Panc1 (cell line): ENCODE data around the gene RGS3. TPM values are rescaled to one million over a fixed set of nuclear protein-coding genes. Genes with fewer than 3 reads are reported as not detected.

Source experiments
- ATAC-seq: fragments of 200-7000 bp; cut with Tn5 transposase; 2 replicates; pipeline ENCODE4 v1.9.1; 2020; ENCODE audit warnings: mild to moderate bottlenecking, moderate library complexity
- BruUV-seq: library from RNA; stranded (reverse); fragments of 400-500 nt; replicated peaks from 2 replicates; lab custom pipeline; 2021; lab: Mats Ljungman, UMichigan
- CTCF ChIA-PET: fragments of 300-600 bp; sonication (Branson Sonifier 250); formaldehyde crosslinking; loops from one replicate; lab custom pipeline; 2022; ENCODE audit warnings: antibody characterized with exemption; lab: Charles Lee
- POLR2A ChIA-PET: fragments of 300-600 bp; sonication (Branson Sonifier 250); formaldehyde crosslinking; loops from one replicate; lab custom pipeline; 2022; ENCODE audit warnings: antibody characterized with exemption; lab: Charles Lee
- DNase-seq: peaks from one replicate; pipeline ENCODE4 v3.0.0-alpha.2; 2010; ENCODE audit warnings: low read depth, low spot score
- H3K27ac ChIP-seq: 2 replicates; pipeline ENCODE4 v1.5.1; 2011; ENCODE audit warnings: mild to moderate bottlenecking, low read length, inconsistent platforms
- H3K27me3 ChIP-seq: fragments of 200-500 bp; sonication (Bioruptor generic); 2 replicates; pipeline ENCODE4 v1.6.0; 2014; ENCODE audit warnings: low read length, inconsistent platforms; ENCODE audit not compliant: control insufficient read depth, insufficient read depth
- H3K36me3 ChIP-seq: fragments of 200-500 bp; sonication (Bioruptor generic); 2 replicates; pipeline ENCODE4 v1.5.1; 2014; ENCODE audit warnings: inconsistent platforms, mild to moderate bottlenecking, low read length, moderate library complexity; ENCODE audit not compliant: control insufficient read depth, insufficient read depth
- H3K4me1 ChIP-seq: 2 replicates; pipeline ENCODE4 v1.5.1; 2011; ENCODE audit warnings: inconsistent platforms, mild to moderate bottlenecking, low read length, moderate library complexity; ENCODE audit not compliant: control insufficient read depth, insufficient read depth
- H3K4me3 ChIP-seq, 2 experiments: 2 replicates each; pipeline ENCODE4 v1.5.1; 2011 to 2012; ENCODE audit warnings: low read depth in 2 of 2, low read length in 2 of 2, mild to moderate bottlenecking in 2 of 2, inconsistent platforms in 1 of 2, moderate library complexity in 1 of 2
- H3K9me3 ChIP-seq: fragments of 200-500 bp; sonication (Bioruptor generic); 2 replicates; pipeline ENCODE4 v1.5.1; 2014; ENCODE audit warnings: low read depth, mild to moderate bottlenecking, inconsistent platforms, low read length, moderate library complexity; ENCODE audit not compliant: control insufficient read depth, insufficient read depth
- POLR2AphosphoS5 ChIP-seq: IDR thresholded peaks from 2 replicates; pipeline ENCODE4 v1.6.1; 2012; ENCODE audit warnings: mild to moderate bottlenecking, low read depth, low read length, moderate library complexity
- SIN3A ChIP-seq: IDR thresholded peaks from 2 replicates; pipeline ENCODE4 v1.6.1; 2012; ENCODE audit warnings: low read depth, mild to moderate bottlenecking, low read length, moderate library complexity, borderline replicate concordance; ENCODE audit not compliant: insufficient read depth
- TCF7L2 ChIP-seq: IDR thresholded peaks from 2 replicates; pipeline ENCODE4 v1.6.1; 2011; ENCODE audit warnings: mild to moderate bottlenecking, low read depth, low read length, inconsistent platforms
- in situ Hi-C: cut with HindIII; loops from 2 replicates; pipeline ENCODE4 v1.10.0; 2016; ENCODE audit warnings: low sequenced_read_pairs, low pct_unique_long_range_greater_than_20kb
- intact Hi-C: fragments of 100-400 bp; cut with micrococcal nuclease; formaldehyde crosslinking; loops from one replicate; pipeline ENCODE4 v1.10.0; 2022; ENCODE audit not compliant: unreplicated experiment
- total RNA-seq: library from RNA; stranded (reverse); gene quantifications from one replicate; pipeline ENCODE4 v1.2.1, GENCODE V29; 2021; ENCODE audit not compliant: unreplicated experiment
- TF ChIP-seq, protein P1 (sequence below), 2 experiments: IDR thresholded peaks; 2 replicates each; pipeline ENCODE4 v1.6.1; 2011 to 2012; ENCODE audit warnings: low read depth in 2 of 2, control low read depth in 1 of 2, low read length in 1 of 2, mild to moderate bottlenecking in 1 of 2, moderate library complexity in 1 of 2; ENCODE audit not compliant: insufficient read depth in 1 of 2
- TF ChIP-seq, protein P2 (sequence below): fragments of 450-650 bp; IDR thresholded peaks from 2 replicates; pipeline ENCODE4 v1.5.1; 2017; ENCODE audit warnings: mild to moderate bottlenecking

The RGS3 gene
- total RNA-seq, 1 experiment from 2014 or later = 15.1 TPM

DNA sequence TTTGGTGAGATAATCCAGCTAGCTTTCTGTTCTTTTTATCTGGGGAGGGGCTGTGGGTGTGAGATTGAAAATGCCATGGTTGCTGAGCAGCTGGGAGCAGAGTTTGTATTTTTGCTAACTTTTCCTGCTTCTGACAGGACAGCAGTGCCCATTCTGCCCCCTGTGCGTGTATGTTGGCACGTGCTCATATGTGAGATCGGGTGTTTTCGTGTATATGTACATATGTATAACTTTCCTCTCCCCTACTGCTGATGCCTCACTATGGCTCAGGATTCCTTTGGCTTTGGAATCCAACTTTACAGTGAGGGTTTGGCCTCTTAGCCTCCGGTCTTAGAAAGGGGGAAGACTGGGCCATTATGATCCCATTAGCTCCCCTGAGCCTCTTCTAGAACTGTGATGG lies 38.3 kb downstream of the RGS3 start:
- H3K27ac ChIP-seq = no peak overlapping the region
- ATAC-seq (no peak), DNase-seq (no peak)
- ChIA-PET POLR2A (no interaction called here), CTCF (no interaction called here)
- BruUV-seq = no TSS peak
- no peaks in the 10 kb centered on the region for H3K36me3 ChIP-seq
- in situ Hi-C loops (no loop called here), intact Hi-C loops (no loop called here)
- H3K4me1 ChIP-seq = no peaks in the 10 kb centered on the region
- no peak for TF ChIP-seq POLR2AphosphoS5
- no peak for TF ChIP-seq SIN3A
- no peak for TF ChIP-seq TCF7L2
- TF ChIP-seq, protein P1, sequence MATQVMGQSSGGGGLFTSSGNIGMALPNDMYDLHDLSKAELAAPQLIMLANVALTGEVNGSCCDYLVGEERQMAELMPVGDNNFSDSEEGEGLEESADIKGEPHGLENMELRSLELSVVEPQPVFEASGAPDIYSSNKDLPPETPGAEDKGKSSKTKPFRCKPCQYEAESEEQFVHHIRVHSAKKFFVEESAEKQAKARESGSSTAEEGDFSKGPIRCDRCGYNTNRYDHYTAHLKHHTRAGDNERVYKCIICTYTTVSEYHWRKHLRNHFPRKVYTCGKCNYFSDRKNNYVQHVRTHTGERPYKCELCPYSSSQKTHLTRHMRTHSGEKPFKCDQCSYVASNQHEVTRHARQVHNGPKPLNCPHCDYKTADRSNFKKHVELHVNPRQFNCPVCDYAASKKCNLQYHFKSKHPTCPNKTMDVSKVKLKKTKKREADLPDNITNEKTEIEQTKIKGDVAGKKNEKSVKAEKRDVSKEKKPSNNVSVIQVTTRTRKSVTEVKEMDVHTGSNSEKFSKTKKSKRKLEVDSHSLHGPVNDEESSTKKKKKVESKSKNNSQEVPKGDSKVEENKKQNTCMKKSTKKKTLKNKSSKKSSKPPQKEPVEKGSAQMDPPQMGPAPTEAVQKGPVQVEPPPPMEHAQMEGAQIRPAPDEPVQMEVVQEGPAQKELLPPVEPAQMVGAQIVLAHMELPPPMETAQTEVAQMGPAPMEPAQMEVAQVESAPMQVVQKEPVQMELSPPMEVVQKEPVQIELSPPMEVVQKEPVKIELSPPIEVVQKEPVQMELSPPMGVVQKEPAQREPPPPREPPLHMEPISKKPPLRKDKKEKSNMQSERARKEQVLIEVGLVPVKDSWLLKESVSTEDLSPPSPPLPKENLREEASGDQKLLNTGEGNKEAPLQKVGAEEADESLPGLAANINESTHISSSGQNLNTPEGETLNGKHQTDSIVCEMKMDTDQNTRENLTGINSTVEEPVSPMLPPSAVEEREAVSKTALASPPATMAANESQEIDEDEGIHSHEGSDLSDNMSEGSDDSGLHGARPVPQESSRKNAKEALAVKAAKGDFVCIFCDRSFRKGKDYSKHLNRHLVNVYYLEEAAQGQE (IDR thresholded peaks at IDR 0.05; ENCODE audit: insufficient read depth in 1 of 2, low read depth in 2 of 2, low read length in 1 of 2) = no peak
- TF ChIP-seq, protein P2, sequence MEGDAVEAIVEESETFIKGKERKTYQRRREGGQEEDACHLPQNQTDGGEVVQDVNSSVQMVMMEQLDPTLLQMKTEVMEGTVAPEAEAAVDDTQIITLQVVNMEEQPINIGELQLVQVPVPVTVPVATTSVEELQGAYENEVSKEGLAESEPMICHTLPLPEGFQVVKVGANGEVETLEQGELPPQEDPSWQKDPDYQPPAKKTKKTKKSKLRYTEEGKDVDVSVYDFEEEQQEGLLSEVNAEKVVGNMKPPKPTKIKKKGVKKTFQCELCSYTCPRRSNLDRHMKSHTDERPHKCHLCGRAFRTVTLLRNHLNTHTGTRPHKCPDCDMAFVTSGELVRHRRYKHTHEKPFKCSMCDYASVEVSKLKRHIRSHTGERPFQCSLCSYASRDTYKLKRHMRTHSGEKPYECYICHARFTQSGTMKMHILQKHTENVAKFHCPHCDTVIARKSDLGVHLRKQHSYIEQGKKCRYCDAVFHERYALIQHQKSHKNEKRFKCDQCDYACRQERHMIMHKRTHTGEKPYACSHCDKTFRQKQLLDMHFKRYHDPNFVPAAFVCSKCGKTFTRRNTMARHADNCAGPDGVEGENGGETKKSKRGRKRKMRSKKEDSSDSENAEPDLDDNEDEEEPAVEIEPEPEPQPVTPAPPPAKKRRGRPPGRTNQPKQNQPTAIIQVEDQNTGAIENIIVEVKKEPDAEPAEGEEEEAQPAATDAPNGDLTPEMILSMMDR = no peak
- no peaks in the 10 kb centered on the region for H3K9me3 ChIP-seq
- no peak overlapping the region for H3K4me3 ChIP-seq
- H3K27me3 ChIP-seq = no peaks in the 10 kb centered on the region

DNA sequence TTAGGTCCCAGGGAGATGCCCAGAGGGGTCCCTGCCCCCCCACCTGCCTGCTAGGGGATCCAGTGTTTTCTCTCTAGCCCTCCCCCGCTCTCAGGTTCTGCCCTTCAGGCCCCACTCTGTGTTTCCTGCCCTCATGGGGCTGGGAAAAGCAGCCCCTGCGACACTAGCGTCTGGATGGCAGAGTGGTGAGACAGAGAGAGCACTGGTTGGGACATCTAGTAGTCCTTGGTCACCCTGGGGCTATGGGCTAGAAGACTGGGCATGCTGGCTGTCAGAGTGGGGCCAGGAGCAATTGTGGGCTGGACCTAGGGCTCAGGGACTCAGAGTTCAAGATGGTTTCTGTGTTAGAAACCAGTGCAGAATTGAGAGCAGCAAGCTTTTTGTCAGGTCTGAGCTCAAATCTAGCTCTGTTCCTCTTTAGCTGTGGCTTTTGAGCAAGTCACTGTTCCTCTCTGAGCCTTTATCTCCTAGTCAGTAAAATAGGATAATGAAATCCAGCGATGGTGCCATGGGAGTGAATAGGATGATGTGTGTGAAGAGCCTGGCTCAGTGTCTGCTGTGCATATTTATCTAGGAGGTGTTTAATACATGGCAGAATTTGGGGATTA lies 39.0 kb downstream of the RGS3 start:
- BruUV-seq = no TSS peak
- H3K4me1 ChIP-seq = no peaks in the 10 kb centered on the region
- no peak for DNase-seq
- no peaks in the 10 kb centered on the region for H3K36me3 ChIP-seq
- no peaks in the 10 kb centered on the region for H3K9me3 ChIP-seq
- intact Hi-C loops = no loop called here
- H3K4me3 ChIP-seq = no peak overlapping the region
- no peak overlapping the region for H3K27ac ChIP-seq
- ChIA-PET POLR2A (no interaction called here), CTCF (no interaction called here)
- no peak for TF ChIP-seq POLR2AphosphoS5
- TF ChIP-seq, protein P1 (IDR thresholded peaks at IDR 0.05; ENCODE audit: insufficient read depth in 1 of 2, low read depth in 2 of 2, low read length in 1 of 2) = no peak
- TF ChIP-seq TCF7L2 = no peak
- in situ Hi-C loops = no loop called here
- no peak for ATAC-seq
- no peaks in the 10 kb centered on the region for H3K27me3 ChIP-seq
